GM19099 (cell line): Measurements from ENCODE around the gene TBC1D3B.

Experiments
- POLR2A ChIP-seq: IDR thresholded peaks from 3 replicates; pipeline ENCODE4 v1.6.1; 2011; ENCODE audit warnings: low read depth; ENCODE audit not compliant: insufficient read length; ENCODE audit errors: extremely low read depth

The TBC1D3B gene

GRCh38 chr17:36194832-36195433, 18.5 kb upstream of the TBC1D3B start:
- peak; percentile 8 for TF ChIP-seq POLR2A

DNA sequence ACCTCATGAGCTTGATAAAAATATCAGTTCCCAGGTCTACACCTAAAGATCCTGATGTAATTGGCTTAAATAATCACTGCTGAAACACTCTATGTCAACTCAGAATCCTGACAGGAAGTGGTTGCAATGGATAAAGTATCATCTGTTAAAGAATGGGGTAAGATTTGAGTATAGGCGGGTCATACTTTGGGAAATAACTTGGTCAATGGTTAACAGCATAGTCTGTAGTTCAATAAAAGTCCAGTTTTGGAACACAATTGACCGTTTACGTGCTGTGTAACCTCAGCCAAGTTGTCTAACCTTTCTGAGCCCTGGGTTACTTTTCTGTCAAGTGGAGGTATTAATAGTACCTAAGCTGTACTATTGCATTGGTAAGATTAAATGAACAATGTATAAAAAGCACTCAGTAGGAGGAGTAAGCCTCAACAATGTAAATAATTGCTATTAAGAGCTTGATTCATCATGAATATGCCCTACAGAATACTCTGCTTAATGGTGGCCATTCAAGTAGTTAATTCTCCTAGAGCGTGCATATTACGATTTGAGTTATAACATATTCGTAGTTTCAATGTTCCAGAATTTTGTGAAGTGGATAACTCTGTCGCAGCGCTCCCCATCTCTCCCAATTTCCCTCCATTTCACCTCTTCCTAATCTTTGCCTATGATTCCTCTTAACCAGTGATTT, 17.9 kb upstream of the TBC1D3B start:
- peak; percentile 2 for TF ChIP-seq POLR2A

GRCh38 chr17:36193216-36193775, 16.9 kb upstream of the TBC1D3B start:
- no peak for TF ChIP-seq POLR2A

GRCh38 chr17:36188891-36189306, 12.5 kb upstream of the TBC1D3B start:
- no peak for TF ChIP-seq POLR2A

GRCh38 chr17:36185416-36185815, 9.0 kb upstream of the TBC1D3B start:
- no peak for TF ChIP-seq POLR2A

GRCh38 chr17:36184023-36184765, 7.8 kb upstream of the TBC1D3B start:
- no peak for TF ChIP-seq POLR2A

- TF ChIP-seq POLR2A = no peak
Observed at GRCh38 chr17:36183001-36183971, 6.8 kb upstream of the TBC1D3B start.

DNA sequence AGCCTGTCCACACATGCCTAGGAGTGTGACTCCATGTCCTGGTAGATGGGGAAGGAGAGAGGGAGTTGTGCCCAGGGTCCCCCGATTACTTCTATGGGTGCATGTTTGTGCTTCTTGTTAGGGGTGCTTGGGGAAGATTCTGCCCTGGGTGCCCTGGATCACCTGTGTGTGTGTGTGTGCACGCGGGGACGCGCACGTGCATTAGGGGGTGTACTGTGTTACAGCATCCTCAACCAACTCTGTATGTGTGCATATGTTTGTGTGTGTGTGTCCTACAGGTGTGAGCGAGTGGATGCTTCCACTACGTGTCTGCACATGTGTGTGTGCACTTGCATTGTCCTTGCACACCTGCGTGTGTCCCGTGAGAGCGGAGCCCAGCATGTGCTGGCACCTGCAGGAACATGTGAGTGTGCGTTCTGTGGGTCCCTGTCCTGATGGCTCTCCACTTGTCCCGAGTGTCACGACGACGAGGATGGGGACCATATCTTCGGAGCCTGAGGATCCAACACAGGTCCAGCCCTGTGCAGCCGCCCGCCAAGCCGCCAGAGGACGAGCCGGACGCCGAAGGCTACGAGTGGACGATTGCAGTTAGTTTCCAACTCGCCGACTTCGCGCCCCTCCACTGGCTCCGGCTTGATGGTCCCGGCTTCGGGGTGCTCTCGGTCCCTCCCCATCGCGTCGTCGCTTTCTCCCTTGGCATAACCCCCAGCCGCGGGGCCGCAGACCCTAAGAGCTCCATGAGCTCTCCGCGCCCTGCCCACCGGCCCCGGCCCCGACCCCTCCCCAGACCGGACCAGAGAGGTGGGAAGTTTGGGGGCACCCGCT, 6.0 kb upstream of the TBC1D3B start:
- TF ChIP-seq POLR2A = no peak

- no peak for TF ChIP-seq POLR2A
Observed at GRCh38 chr17:36153895-36154610, 22.4 kb downstream of the TBC1D3B start.

- no peak for TF ChIP-seq POLR2A
Observed at GRCh38 chr17:36152639-36153120, 23.8 kb downstream of the TBC1D3B start.

DNA sequence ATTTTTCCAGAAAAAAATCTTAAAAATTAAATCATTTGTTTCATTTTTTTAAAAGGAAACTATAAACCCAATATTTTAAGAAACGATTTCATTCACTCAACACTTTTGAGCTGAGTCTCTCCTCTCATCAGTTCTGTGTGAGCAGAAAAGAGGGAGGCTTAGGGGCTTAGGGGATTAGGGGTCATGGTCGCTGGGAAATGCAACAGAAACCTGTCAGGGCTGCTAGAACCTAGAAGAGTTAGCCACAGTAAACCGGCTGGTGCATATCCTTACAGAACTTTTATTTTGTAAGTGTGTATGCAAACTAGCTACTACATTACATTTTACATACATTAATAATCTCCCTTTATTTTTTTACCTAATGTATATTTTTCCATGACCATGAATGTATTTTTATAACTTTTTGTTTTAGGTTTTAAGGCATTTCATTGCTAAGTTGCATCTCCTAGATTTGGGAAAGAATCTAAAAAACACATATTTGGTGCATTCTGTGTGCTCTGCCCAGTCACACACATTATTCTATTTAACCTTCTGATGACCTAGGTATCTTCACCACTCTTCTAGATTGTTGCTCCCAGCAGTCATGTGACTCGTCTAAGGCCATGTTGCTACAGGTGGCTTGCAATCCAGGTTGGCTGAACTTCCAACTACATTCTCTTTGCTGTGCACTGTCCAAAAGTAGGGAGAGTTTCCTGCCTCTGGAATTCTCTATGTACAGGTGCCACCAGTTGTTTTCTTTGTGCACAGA, 24.4 kb downstream of the TBC1D3B start:
- no peak for TF ChIP-seq POLR2A

- no peak for TF ChIP-seq POLR2A
Observed at GRCh38 chr17:36149296-36149820, 27.1 kb downstream of the TBC1D3B start.
